ENCODE measurements around the gene TMEM61.

GRCh38 chr1:55039342-55040082 lies 59.1 kb downstream of the TMEM61 start, which contains the start of gene PCSK9:
- TF ChIP-seq CTCF (IDR thresholded peaks at IDR 0.05) (no peak), POLR2A (IDR thresholded peaks at IDR 0.05) (no peak), POLR2AphosphoS5 (IDR thresholded peaks at IDR 0.05) (no peak)
